ENCODE results near the gene PLP1. TPM values are rescaled to one million over a fixed set of nuclear protein-coding genes. Genes with fewer than 3 reads are reported as not detected.

The PLP1 gene
- total RNA-seq, 2 experiments from 2014 or later, result not detected

DNA sequence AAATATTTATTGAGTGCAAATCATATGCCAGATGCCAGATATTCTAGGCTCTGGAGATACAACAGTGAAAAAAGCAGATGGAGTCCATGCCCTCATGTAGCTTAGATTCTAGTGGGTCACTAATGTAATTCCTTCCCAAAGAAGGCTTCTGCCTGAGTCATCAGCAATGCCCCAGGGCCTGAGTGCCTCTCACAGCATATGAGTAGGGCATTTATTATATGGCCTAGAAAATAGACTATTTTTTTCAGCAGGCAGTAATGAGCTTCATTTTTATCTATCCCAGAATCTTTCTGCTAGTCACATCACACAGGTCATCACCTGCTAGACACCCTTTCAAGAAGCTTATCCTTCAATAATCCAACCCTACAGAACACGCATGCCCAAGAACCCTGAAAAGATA, 43.6 kb upstream of the PLP1 start:
- no peak for DNase-seq
- no peak for ATAC-seq
- intact Hi-C loops (cut with micrococcal nuclease), result no loop called here
- Mint-ChIP-seq H3K27me3 (peaks cover 1% of the 10 kb centered on the region), H3K4me3 (no peak overlapping the region), H3K36me3 (ENCODE audit: low read depth) (no peaks in the 10 kb centered on the region), H3K27ac (no peak overlapping the region), H3K4me1 (ENCODE audit: low read depth) (peaks cover 12% of the 10 kb centered on the region), H3K9me3 (no peaks in the 10 kb centered on the region)
- ChIA-PET CTCF (no interaction called here), POLR2A (no interaction called here)
- TF ChIP-seq, protein P1, sequence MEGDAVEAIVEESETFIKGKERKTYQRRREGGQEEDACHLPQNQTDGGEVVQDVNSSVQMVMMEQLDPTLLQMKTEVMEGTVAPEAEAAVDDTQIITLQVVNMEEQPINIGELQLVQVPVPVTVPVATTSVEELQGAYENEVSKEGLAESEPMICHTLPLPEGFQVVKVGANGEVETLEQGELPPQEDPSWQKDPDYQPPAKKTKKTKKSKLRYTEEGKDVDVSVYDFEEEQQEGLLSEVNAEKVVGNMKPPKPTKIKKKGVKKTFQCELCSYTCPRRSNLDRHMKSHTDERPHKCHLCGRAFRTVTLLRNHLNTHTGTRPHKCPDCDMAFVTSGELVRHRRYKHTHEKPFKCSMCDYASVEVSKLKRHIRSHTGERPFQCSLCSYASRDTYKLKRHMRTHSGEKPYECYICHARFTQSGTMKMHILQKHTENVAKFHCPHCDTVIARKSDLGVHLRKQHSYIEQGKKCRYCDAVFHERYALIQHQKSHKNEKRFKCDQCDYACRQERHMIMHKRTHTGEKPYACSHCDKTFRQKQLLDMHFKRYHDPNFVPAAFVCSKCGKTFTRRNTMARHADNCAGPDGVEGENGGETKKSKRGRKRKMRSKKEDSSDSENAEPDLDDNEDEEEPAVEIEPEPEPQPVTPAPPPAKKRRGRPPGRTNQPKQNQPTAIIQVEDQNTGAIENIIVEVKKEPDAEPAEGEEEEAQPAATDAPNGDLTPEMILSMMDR (IDR thresholded peaks at IDR 0.05), result no peak

GRCh38 chrX:103734125-103734760, 42.4 kb upstream of the PLP1 start:
- ATAC-seq (peak; percentile 68), DNase-seq (peak; percentile 27)
- Mint-ChIP-seq H3K27ac (no peak overlapping the region), H3K4me1 (ENCODE audit: low read depth) (peaks cover 12% of the 10 kb centered on the region), H3K9me3 (no peaks in the 10 kb centered on the region), H3K27me3 (peaks cover 1% of the 10 kb centered on the region), H3K4me3 (no peak overlapping the region), H3K36me3 (ENCODE audit: low read depth) (no peaks in the 10 kb centered on the region)
- ChIA-PET POLR2A (no interaction called here), CTCF (no interaction called here)
- intact Hi-C loops (cut with micrococcal nuclease), result no loop called here
- TF ChIP-seq, protein P1 (IDR thresholded peaks at IDR 0.05), result no peak

DNA sequence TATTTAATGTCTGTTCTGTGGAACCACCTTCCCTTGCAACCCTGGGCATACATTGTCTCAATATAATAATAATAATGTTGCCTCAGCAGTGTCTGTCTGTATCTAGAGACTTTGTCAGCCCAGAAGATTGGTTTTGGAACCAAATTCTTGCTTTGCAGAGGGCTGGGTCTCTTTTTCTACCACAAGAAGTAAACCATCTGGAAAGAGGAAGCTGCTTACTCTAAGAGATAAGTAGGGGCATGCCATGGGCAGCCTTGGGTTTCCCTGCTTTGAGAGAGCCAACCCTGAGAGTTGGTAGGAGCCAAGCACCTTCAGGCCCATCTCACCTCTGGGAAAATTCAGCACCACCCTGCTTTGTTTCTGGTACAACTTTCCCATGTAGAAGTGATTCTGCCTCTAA, 38.9 kb upstream of the PLP1 start:
- peaks cover 1% of the 10 kb centered on the region for H3K27me3 Mint-ChIP-seq
- no peaks in the 10 kb centered on the region for H3K9me3 Mint-ChIP-seq
- peaks cover 7% of the 10 kb centered on the region for H3K4me1 Mint-ChIP-seq (ENCODE audit: low read depth)
- H3K4me3 Mint-ChIP-seq, result no peak overlapping the region
- TF ChIP-seq, protein P1 (IDR thresholded peaks at IDR 0.05), result no peak
- intact Hi-C loops (cut with micrococcal nuclease), result no loop called here
- ChIA-PET CTCF (no interaction called here), POLR2A (no interaction called here)
- no peak for DNase-seq
- no peaks in the 10 kb centered on the region for H3K36me3 Mint-ChIP-seq (ENCODE audit: low read depth)
- ATAC-seq, result no peak
- H3K27ac Mint-ChIP-seq, result no peak overlapping the region

DNA sequence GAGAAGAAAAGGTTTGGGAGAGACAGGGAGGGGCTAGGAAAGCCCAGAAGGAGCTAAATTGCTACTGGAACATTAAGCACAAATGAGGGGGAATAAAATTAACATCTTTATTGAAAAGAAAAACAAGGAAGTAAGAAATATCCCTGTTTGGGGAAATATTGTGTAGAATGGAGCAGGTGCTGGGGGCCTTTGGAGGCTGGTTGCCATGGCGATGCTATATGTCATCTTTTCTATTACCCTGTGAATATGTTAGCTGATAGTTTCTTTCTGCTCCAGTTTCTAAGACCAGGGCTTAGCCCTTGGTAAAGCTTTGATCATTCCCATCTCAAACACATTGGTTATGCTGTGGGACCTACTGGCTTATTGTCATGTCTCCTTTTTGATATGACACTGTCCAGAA, 37.2 kb upstream of the PLP1 start:
- POLR2A ChIA-PET, result no interaction called here
- H3K4me3 Mint-ChIP-seq, result no peak overlapping the region
- no peaks in the 10 kb centered on the region for H3K36me3 Mint-ChIP-seq (ENCODE audit: low read depth)
- ATAC-seq (no peak), DNase-seq (no peak)
- H3K27ac Mint-ChIP-seq, result no peak overlapping the region
- TF ChIP-seq, protein P1 (IDR thresholded peaks at IDR 0.05), result no peak
- H3K4me1 Mint-ChIP-seq (ENCODE audit: low read depth), result peaks cover 2% of the 10 kb centered on the region
- H3K9me3 Mint-ChIP-seq, result no peaks in the 10 kb centered on the region
- intact Hi-C loops (cut with micrococcal nuclease), result no loop called here
- no peaks in the 10 kb centered on the region for H3K27me3 Mint-ChIP-seq
- CTCF ChIA-PET, result no interaction called here

DNA sequence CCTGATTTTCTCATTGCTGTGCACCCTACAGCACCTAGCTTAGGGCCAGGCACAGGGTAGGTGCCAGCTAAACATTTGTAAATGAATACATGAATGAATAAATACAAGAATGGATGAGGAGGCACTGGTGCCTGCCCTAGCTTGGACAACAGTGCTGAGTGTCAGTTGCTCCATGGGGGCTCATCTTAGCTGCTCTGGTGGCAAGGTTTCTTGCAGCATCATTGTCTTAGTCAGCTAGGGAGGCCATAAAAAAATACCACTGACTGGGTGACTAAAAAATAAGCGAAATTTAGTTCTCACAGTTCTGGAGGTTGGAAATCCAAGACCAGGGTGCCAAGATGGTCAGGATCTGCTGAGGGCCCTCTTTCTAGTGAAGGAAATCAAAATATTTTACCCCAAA, 34.8 kb upstream of the PLP1 start:
- Mint-ChIP-seq H3K9me3 (no peaks in the 10 kb centered on the region), H3K4me1 (ENCODE audit: low read depth) (no peaks in the 10 kb centered on the region), H3K36me3 (ENCODE audit: low read depth) (no peaks in the 10 kb centered on the region), H3K27ac (no peak overlapping the region), H3K27me3 (no peaks in the 10 kb centered on the region), H3K4me3 (no peak overlapping the region)
- ChIA-PET POLR2A (no interaction called here), CTCF (no interaction called here)
- TF ChIP-seq, protein P1 (IDR thresholded peaks at IDR 0.05), result no peak
- intact Hi-C loops (cut with micrococcal nuclease), result no loop called here
- no peak for ATAC-seq
- no peak for DNase-seq

All from activated CD8-positive, alpha-beta T cell treated with anti-CD3 and anti-CD28 coated beads for 36 hours (primary cell).